Muscle of leg (tissue), 11 donors: Measurements from ENCODE around the gene SEPTIN11. TPM values are rescaled to one million over a fixed set of nuclear protein-coding genes. Genes with fewer than 3 reads are reported as not detected.
A peak's percentile ranks its signal among the peaks of the same experiment; 100 is the strongest.

Experiments used
- DNase-seq: peaks from one replicate; pipeline ENCODE4 v3.0.0; 2013
- H3K27ac ChIP-seq: one replicate; pipeline ENCODE4 v1.5.1; 2013; ENCODE audit warnings: mild to moderate bottlenecking, low read length, control low read depth
- H3K27me3 ChIP-seq: one replicate; pipeline ENCODE4 v1.6.1; 2013; ENCODE audit warnings: low read length; ENCODE audit not compliant: control insufficient read depth, insufficient read depth
- H3K36me3 ChIP-seq: one replicate; pipeline ENCODE4 v1.6.1; 2013; ENCODE audit warnings: low read length; ENCODE audit not compliant: control insufficient read depth, insufficient read depth
- H3K4me1 ChIP-seq: one replicate; pipeline ENCODE4 v1.6.1; 2013; ENCODE audit warnings: low read length; ENCODE audit not compliant: control insufficient read depth, insufficient read depth
- H3K4me3 ChIP-seq: one replicate; pipeline ENCODE4 v1.5.1; 2013; ENCODE audit warnings: low read length, control low read depth
- H3K9me3 ChIP-seq: replicated peaks from 2 replicates; pipeline ENCODE4 v1.6.1; 2013; ENCODE audit warnings: low read depth, low read length; ENCODE audit not compliant: control insufficient read depth
- WGBS: methylation state at CpG from one replicate; pipeline ENCODE4 v1.1.5; 2013; ENCODE audit warnings: missing lambda C conversion rate; ENCODE audit not compliant: insufficient coverage; 5-methylcytosine and 5-hydroxymethylcytosine counted together
- polyA plus RNA-seq, 8 donors: library from polyadenylated mRNA; unstranded; fragments of 120-200 nt; gene quantifications; one replicate each; pipeline versions ENCODE4 v1.2.1 to v1.2.3, GENCODE V29; 2013; ENCODE audit warnings: inconsistent platforms in 1 of 8, low replicate concordance in 1 of 8; ENCODE audit not compliant: insufficient read length in 8 of 8, insufficient read depth in 1 of 8
- total RNA-seq: library from RNA; stranded (reverse); fragments of 120-200 nt; gene quantifications from one replicate; pipeline ENCODE4 v1.2.4, GENCODE V29; 2013

SEPTIN11 gene
- total and polyA plus RNA-seq, 9 donors: 198 to 369 (median 271) TPM

- Histone ChIP-seq H3K9me3 (no peaks in the 10 kb centered on the region), H3K27ac (no peak overlapping the region), H3K27me3 (no peaks in the 10 kb centered on the region), H3K4me3 (no peak overlapping the region), H3K4me1 (peaks cover 45% of the 10 kb centered on the region), H3K36me3 (peaks cover 5% of the 10 kb centered on the region)
- DNase-seq: no peak
- 96% methylated on average over 6 of the region's 13 CpGs for WGBS
Measured at GRCh38 chr4:76989391-76990061, 40.0 kb downstream of the SEPTIN11 start.

- H3K9me3 ChIP-seq: no peaks in the 10 kb centered on the region
- WGBS: 100% methylated on average over 3 of the region's 12 CpGs
Measured at GRCh38 chr4:76990288-76991080, 40.9 kb downstream of the SEPTIN11 start.

GRCh38 chr4:76991161-76991660 lies 41.7 kb downstream of the SEPTIN11 start:
- Histone ChIP-seq H3K27ac (peak overlapping the region; percentile 4), H3K9me3 (no peaks in the 10 kb centered on the region), H3K27me3 (no peaks in the 10 kb centered on the region), H3K4me3 (no peak overlapping the region), H3K36me3 (peaks cover 9% of the 10 kb centered on the region), H3K4me1 (peaks cover 35% of the 10 kb centered on the region)
- DNase-seq: no peak
- WGBS: no CpG with 5 or more reads among the region's 1 CpG

More at GRCh38 chr4:76990288-76991080, 40.9 kb downstream of the SEPTIN11 start:
- Histone ChIP-seq H3K27ac (no peak overlapping the region), H3K27me3 (no peaks in the 10 kb centered on the region), H3K36me3 (peaks cover 5% of the 10 kb centered on the region), H3K4me3 (no peak overlapping the region), H3K4me1 (peaks cover 37% of the 10 kb centered on the region)
- no peak for DNase-seq

- WGBS: 67% methylated on average over 1 of the region's 10 CpGs
- peaks cover 33% of the 10 kb centered on the region for H3K36me3 ChIP-seq
- peak; percentile 89 for DNase-seq
- no peaks in the 10 kb centered on the region for H3K27me3 ChIP-seq
- peaks cover 29% of the 10 kb centered on the region for H3K4me1 ChIP-seq
- peaks cover 3% of the 10 kb centered on the region for H3K9me3 ChIP-seq
- H3K4me3 ChIP-seq: no peak overlapping the region
- H3K27ac ChIP-seq: peak overlapping the region; percentile 93
Measured at GRCh38 chr4:76993787-76994641, 44.5 kb downstream of the SEPTIN11 start.

- Histone ChIP-seq H3K27ac (peak overlapping the region; percentile 52), H3K4me3 (no peak overlapping the region), H3K4me1 (peaks cover 27% of the 10 kb centered on the region), H3K36me3 (peaks cover 32% of the 10 kb centered on the region), H3K27me3 (no peaks in the 10 kb centered on the region), H3K9me3 (peaks cover 3% of the 10 kb centered on the region)
- no peak for DNase-seq
- no CpG with 5 or more reads among the region's 1 CpG for WGBS
Measured at GRCh38 chr4:76995776-76996175, 46.2 kb downstream of the SEPTIN11 start.

- peaks cover 35% of the 10 kb centered on the region for H3K36me3 ChIP-seq
- peaks cover 25% of the 10 kb centered on the region for H3K4me1 ChIP-seq
- H3K27me3 ChIP-seq: no peaks in the 10 kb centered on the region
- WGBS: no CpG with 5 or more reads among the region's 2 CpGs
- no peak for DNase-seq
- H3K4me3 ChIP-seq: no peak overlapping the region
- peak overlapping the region; percentile 52 for H3K27ac ChIP-seq
- peaks cover 3% of the 10 kb centered on the region for H3K9me3 ChIP-seq
Measured at GRCh38 chr4:76996445-76996844, 46.9 kb downstream of the SEPTIN11 start.

GRCh38 chr4:76997077-76997476 lies 47.5 kb downstream of the SEPTIN11 start:
- WGBS: no CpG with 5 or more reads among the region's 1 CpG
- H3K36me3 ChIP-seq: peaks cover 35% of the 10 kb centered on the region

GRCh38 chr4:76997532-76997931 lies 48.0 kb downstream of the SEPTIN11 start:
- no peak for DNase-seq
- WGBS: 100% methylated on average over 1 of the region's 5 CpGs
- Histone ChIP-seq H3K27ac (no peak overlapping the region), H3K27me3 (no peaks in the 10 kb centered on the region), H3K4me1 (peaks cover 25% of the 10 kb centered on the region), H3K9me3 (peaks cover 3% of the 10 kb centered on the region), H3K36me3 (peaks cover 35% of the 10 kb centered on the region), H3K4me3 (no peak overlapping the region)

More at GRCh38 chr4:76997077-76997476, 47.5 kb downstream of the SEPTIN11 start:
- Histone ChIP-seq H3K4me3 (no peak overlapping the region), H3K9me3 (peaks cover 3% of the 10 kb centered on the region), H3K27ac (no peak overlapping the region), H3K4me1 (peaks cover 25% of the 10 kb centered on the region), H3K27me3 (no peaks in the 10 kb centered on the region)
- DNase-seq: no peak

- Histone ChIP-seq H3K27me3 (no peaks in the 10 kb centered on the region), H3K36me3 (peaks cover 40% of the 10 kb centered on the region), H3K27ac (no peak overlapping the region), H3K9me3 (peaks cover 3% of the 10 kb centered on the region), H3K4me3 (no peak overlapping the region), H3K4me1 (peaks cover 24% of the 10 kb centered on the region)
- WGBS: 72% methylated on average over 5 of the region's 8 CpGs
- no peak for DNase-seq
Measured at GRCh38 chr4:76998251-76998901, 48.8 kb downstream of the SEPTIN11 start.
